Neuron (in vitro differentiated cells): Measurements from ENCODE around the gene GRK2.

Experiments used
- H2AFZ ChIP-seq: one replicate; pipeline ENCODE4 v1.6.1; 2013; ENCODE audit warnings: low read depth, mild to moderate bottlenecking, inconsistent platforms, low read length, moderate library complexity
- H3K27me3 ChIP-seq: one replicate; pipeline ENCODE4 v1.6.1; 2013; ENCODE audit warnings: low read length; ENCODE audit not compliant: insufficient read depth
- H3K36me3 ChIP-seq: one replicate; pipeline ENCODE4 v1.6.1; 2013; ENCODE audit warnings: low read length; ENCODE audit not compliant: insufficient read depth
- H3K4me1 ChIP-seq: one replicate; pipeline ENCODE4 v1.6.1; 2013; ENCODE audit warnings: low read length; ENCODE audit not compliant: insufficient read depth
- H3K4me3 ChIP-seq: 2 replicates; pipeline ENCODE4 v1.5.1; 2013; ENCODE audit warnings: mild to moderate bottlenecking, low read length, moderate library complexity
- H3K9me3 ChIP-seq: one replicate; pipeline ENCODE4 v1.6.1; 2013; ENCODE audit warnings: low read length

Gene GRK2

GRCh38 chr11:67295846-67296245 lies 29.6 kb downstream of the GRK2 start:
- H3K4me3 ChIP-seq: no peak overlapping the region

GRCh38 chr11:67298786-67299185 lies 32.5 kb downstream of the GRK2 start:
- H3K36me3 ChIP-seq: peaks cover 33% of the 10 kb centered on the region
- peaks cover 7% of the 10 kb centered on the region for H3K9me3 ChIP-seq
- H2AFZ ChIP-seq: no peak overlapping the region
- H3K27me3 ChIP-seq: no peaks in the 10 kb centered on the region
- H3K4me1 ChIP-seq: peaks cover 10% of the 10 kb centered on the region
- H3K4me3 ChIP-seq: no peak overlapping the region

More at GRCh38 chr11:67295846-67296245, 29.6 kb downstream of the GRK2 start:
- Histone ChIP-seq H3K36me3 (peaks cover 42% of the 10 kb centered on the region), H2AFZ (no peak overlapping the region), H3K9me3 (peaks cover 7% of the 10 kb centered on the region), H3K27me3 (no peaks in the 10 kb centered on the region), H3K4me1 (no peaks in the 10 kb centered on the region)

- Histone ChIP-seq H3K9me3 (peaks cover 7% of the 10 kb centered on the region), H3K36me3 (peaks cover 33% of the 10 kb centered on the region), H2AFZ (no peak overlapping the region), H3K27me3 (no peaks in the 10 kb centered on the region), H3K4me3 (no peak overlapping the region), H3K4me1 (peaks cover 10% of the 10 kb centered on the region)
Measured at GRCh38 chr11:67299471-67300191, 33.4 kb downstream of the GRK2 start.

- Histone ChIP-seq H3K27me3 (no peaks in the 10 kb centered on the region), H3K4me1 (peaks cover 10% of the 10 kb centered on the region), H3K4me3 (no peak overlapping the region), H2AFZ (no peak overlapping the region), H3K36me3 (peaks cover 33% of the 10 kb centered on the region), H3K9me3 (peaks cover 6% of the 10 kb centered on the region)
Measured at GRCh38 chr11:67300256-67300755, 34.0 kb downstream of the GRK2 start.

GRCh38 chr11:67300756-67301312 lies 34.6 kb downstream of the GRK2 start:
- Histone ChIP-seq H3K4me1 (peaks cover 10% of the 10 kb centered on the region), H3K9me3 (peaks cover 5% of the 10 kb centered on the region), H3K27me3 (no peaks in the 10 kb centered on the region), H2AFZ (no peak overlapping the region), H3K36me3 (peaks cover 33% of the 10 kb centered on the region), H3K4me3 (no peak overlapping the region)

GRCh38 chr11:67301313-67301921 lies 35.1 kb downstream of the GRK2 start:
- H3K4me3 ChIP-seq: no peak overlapping the region
- no peaks in the 10 kb centered on the region for H3K27me3 ChIP-seq
- no peak overlapping the region for H2AFZ ChIP-seq
- peaks cover 10% of the 10 kb centered on the region for H3K4me1 ChIP-seq
- H3K9me3 ChIP-seq: peaks cover 3% of the 10 kb centered on the region
- peaks cover 33% of the 10 kb centered on the region for H3K36me3 ChIP-seq

GRCh38 chr11:67301951-67302516 lies 35.8 kb downstream of the GRK2 start:
- no peaks in the 10 kb centered on the region for H3K27me3 ChIP-seq
- no peak overlapping the region for H3K4me3 ChIP-seq
- H3K36me3 ChIP-seq: peaks cover 29% of the 10 kb centered on the region
- no peaks in the 10 kb centered on the region for H3K9me3 ChIP-seq
- H2AFZ ChIP-seq: no peak overlapping the region
- H3K4me1 ChIP-seq: peaks cover 10% of the 10 kb centered on the region

- H3K36me3 ChIP-seq: peaks cover 29% of the 10 kb centered on the region
- H3K4me1 ChIP-seq: peaks cover 10% of the 10 kb centered on the region
- no peak overlapping the region for H2AFZ ChIP-seq
- no peaks in the 10 kb centered on the region for H3K27me3 ChIP-seq
- no peaks in the 10 kb centered on the region for H3K9me3 ChIP-seq
- H3K4me3 ChIP-seq: no peak overlapping the region
Measured at GRCh38 chr11:67302571-67303131, 36.4 kb downstream of the GRK2 start.

- no peak within 1 kb of the TSS for H3K4me3 ChIP-seq
- H2AFZ ChIP-seq: no peak within 1 kb of the TSS
- H3K4me1 ChIP-seq: peaks cover 10% of the 10 kb centered on the region
- H3K9me3 ChIP-seq: no peaks in the 10 kb centered on the region
- H3K27me3 ChIP-seq: no peaks in the 10 kb centered on the region
- H3K36me3 ChIP-seq: peaks cover 28% of the 10 kb centered on the region
Measured at GRCh38 chr11:67303132-67303834, 37.0 kb downstream of the GRK2 start, which contains the start of gene SSH3. TSS of gene SSH3 (plus strand) at chr11:67303530. CDS start at chr11:67303626, 96 bp downstream.

GRCh38 chr11:67303835-67304411 lies 37.6 kb downstream of the GRK2 start:
- Histone ChIP-seq H3K9me3 (no peaks in the 10 kb centered on the region), H3K36me3 (peaks cover 22% of the 10 kb centered on the region), H3K4me3 (no peak overlapping the region), H3K27me3 (no peaks in the 10 kb centered on the region), H3K4me1 (peaks cover 10% of the 10 kb centered on the region), H2AFZ (no peak overlapping the region)

- no peak overlapping the region for H3K4me3 ChIP-seq
- no peak overlapping the region for H2AFZ ChIP-seq
- peaks cover 10% of the 10 kb centered on the region for H3K4me1 ChIP-seq
- H3K9me3 ChIP-seq: no peaks in the 10 kb centered on the region
- H3K36me3 ChIP-seq: peaks cover 15% of the 10 kb centered on the region
- H3K27me3 ChIP-seq: no peaks in the 10 kb centered on the region
Measured at GRCh38 chr11:67304511-67305113, 38.3 kb downstream of the GRK2 start.
